Muscle layer of duodenum (tissue), 2 donors: ENCODE results near the gene SART3.
"Not testable (repeated sequence)": the region's sequence is repeated elsewhere in the genome, so short reads cannot be mapped to it uniquely, and the experiment has no call there.

ENCODE experiments used
- H3K27ac ChIP-seq: one replicate; pipeline ENCODE4 v1.7.0; 2013; ENCODE audit warnings: mild to moderate bottlenecking, low read length
- H3K27me3 ChIP-seq: one replicate; pipeline ENCODE4 v1.7.0; 2013; ENCODE audit warnings: low read depth, mild to moderate bottlenecking, control low read depth, low read length
- H3K36me3 ChIP-seq, 2 donors: one replicate each; pipeline ENCODE4 v1.7.0; 2013; ENCODE audit warnings: low read length in 2 of 2, control low read depth in 1 of 2, mild to moderate bottlenecking in 1 of 2; ENCODE audit not compliant: insufficient read depth in 2 of 2, control insufficient read depth in 1 of 2
- H3K4me1 ChIP-seq, 2 donors: one replicate each; pipeline ENCODE4 v1.7.0; 2013; ENCODE audit warnings: low read length in 2 of 2, mild to moderate bottlenecking in 2 of 2, control low read depth in 1 of 2, moderate library complexity in 1 of 2; ENCODE audit not compliant: insufficient read depth in 2 of 2, control insufficient read depth in 1 of 2
- H3K4me3 ChIP-seq, 2 donors: one replicate each; pipeline ENCODE4 v1.7.0; 2013; ENCODE audit warnings: low read length in 2 of 2, low read depth in 1 of 2, mild to moderate bottlenecking in 1 of 2
- H3K9me3 ChIP-seq, 2 donors: one replicate each; pipeline ENCODE4 v1.7.0; 2013; ENCODE audit warnings: low read length in 2 of 2, control low read depth in 1 of 2, mild to moderate bottlenecking in 1 of 2; ENCODE audit not compliant: control insufficient read depth in 1 of 2
- donor health status: healthy.

SART3 gene

GRCh38 chr12:108575199-108575912 lies 14.4 kb upstream of the SART3 start:
- Histone ChIP-seq H3K27me3 (no peaks in the 10 kb centered on the region), H3K36me3 (peaks cover 0 to under 1% of the 10 kb centered on the region in 2 donors), H3K27ac (no peak overlapping the region), H3K4me1 (no peaks in the 10 kb centered on the region), H3K4me3 (no peak overlapping the region), H3K9me3 (no peaks in the 10 kb centered on the region)

- not testable (repeated sequence) for H3K4me1 ChIP-seq, H3K36me3 ChIP-seq
Observed at GRCh38 chr12:108574276-108574675, 13.3 kb upstream of the SART3 start.

GRCh38 chr12:108573317-108573716 lies 12.3 kb upstream of the SART3 start:
- Histone ChIP-seq H3K36me3 (peaks cover 12 to 18% of the 10 kb centered on the region in 2 donors), H3K4me1 (no peaks in the 10 kb centered on the region), H3K27ac (no peak overlapping the region), H3K27me3 (no peaks in the 10 kb centered on the region), H3K4me3 (no peak overlapping the region), H3K9me3 (no peaks in the 10 kb centered on the region)

More at GRCh38 chr12:108574276-108574675, 13.3 kb upstream of the SART3 start:
- not testable (repeated sequence) for H3K27ac ChIP-seq, H3K4me3 ChIP-seq, H3K27me3 ChIP-seq, H3K9me3 ChIP-seq

- H3K27ac ChIP-seq, result no peak overlapping the region
- H3K27me3 ChIP-seq, result no peaks in the 10 kb centered on the region
- peaks cover 21 to 28% of the 10 kb centered on the region in 2 donors for H3K36me3 ChIP-seq
Observed at GRCh38 chr12:108572166-108572790, 11.3 kb upstream of the SART3 start.

GRCh38 chr12:108571609-108572165 lies 10.7 kb upstream of the SART3 start:
- Histone ChIP-seq H3K9me3 (no peaks in the 10 kb centered on the region), H3K4me1 (peaks cover 8 to 9% of the 10 kb centered on the region in 2 donors), H3K27ac (no peak overlapping the region), H3K36me3 (peaks cover 27 to 34% of the 10 kb centered on the region in 2 donors), H3K27me3 (no peaks in the 10 kb centered on the region), H3K4me3 (no peak overlapping the region)

More at GRCh38 chr12:108572166-108572790, 11.3 kb upstream of the SART3 start:
- H3K4me3 ChIP-seq, result no peak overlapping the region
- H3K9me3 ChIP-seq, result no peaks in the 10 kb centered on the region
- H3K4me1 ChIP-seq, result peaks cover 3% of the 10 kb centered on the region in 2 donors

GRCh38 chr12:108570743-108571608 lies 10.0 kb upstream of the SART3 start:
- H3K27me3 ChIP-seq, result no peaks in the 10 kb centered on the region
- no peak overlapping the region for H3K27ac ChIP-seq
- H3K4me1 ChIP-seq, result peaks cover 12 to 16% of the 10 kb centered on the region in 2 donors
- peaks cover 33 to 41% of the 10 kb centered on the region in 2 donors for H3K36me3 ChIP-seq
- H3K9me3 ChIP-seq, result no peaks in the 10 kb centered on the region
- no peak overlapping the region for H3K4me3 ChIP-seq

- Histone ChIP-seq H3K36me3 (peaks cover 52 to 58% of the 10 kb centered on the region in 2 donors), H3K27me3 (no peaks in the 10 kb centered on the region), H3K9me3 (no peaks in the 10 kb centered on the region), H3K4me1 (peaks cover 17 to 38% of the 10 kb centered on the region in 2 donors), H3K27ac (peak overlapping the region; percentile 76), H3K4me3 (no peak overlapping the region)
Observed at GRCh38 chr12:108568338-108569154, 7.6 kb upstream of the SART3 start.

GRCh38 chr12:108567406-108568337 lies 6.7 kb upstream of the SART3 start:
- H3K4me1 ChIP-seq, result peaks cover 17 to 40% of the 10 kb centered on the region in 2 donors
- no peaks in the 10 kb centered on the region for H3K27me3 ChIP-seq
- peak overlapping the region; percentile 76 for H3K27ac ChIP-seq
- peaks cover 52 to 58% of the 10 kb centered on the region in 2 donors for H3K36me3 ChIP-seq
- H3K9me3 ChIP-seq, result no peaks in the 10 kb centered on the region
- no peak overlapping the region for H3K4me3 ChIP-seq

- Histone ChIP-seq H3K4me1 (peaks cover 17 to 40% of the 10 kb centered on the region in 2 donors), H3K36me3 (peaks cover 52 to 58% of the 10 kb centered on the region in 2 donors), H3K9me3 (no peaks in the 10 kb centered on the region), H3K27me3 (no peaks in the 10 kb centered on the region), H3K4me3 (no peak overlapping the region), H3K27ac (peak overlapping the region; percentile 76)
Observed at GRCh38 chr12:108566452-108566851, 5.5 kb upstream of the SART3 start.

GRCh38 chr12:108565976-108566375 lies 5.0 kb upstream of the SART3 start:
- no peak overlapping the region for H3K4me3 ChIP-seq
- H3K4me1 ChIP-seq, result peaks cover 17 to 40% of the 10 kb centered on the region in 2 donors
- no peaks in the 10 kb centered on the region for H3K9me3 ChIP-seq
- no peaks in the 10 kb centered on the region for H3K27me3 ChIP-seq
- H3K27ac ChIP-seq, result peak overlapping the region; percentile 76
- H3K36me3 ChIP-seq, result peaks cover 52 to 58% of the 10 kb centered on the region in 2 donors
